A673 (cell line): ENCODE measurements around the gene MMEL1.

Experiments
- CTCF ChIP-seq: fragments of 300-800, 200-600 bp; sonication (generic); conservative IDR thresholded peaks from 2 replicates; pipeline ENCODE4 v1.5.1; 2017; ENCODE audit warnings: low read depth, mild to moderate bottlenecking, antibody characterized with exemption, low read length, moderate library complexity, mixed read lengths
- EZH2 ChIP-seq: fragments of 200-600 bp; sonication (generic); IDR thresholded peaks from 2 replicates; pipeline ENCODE4 v1.6.1; 2017; ENCODE audit warnings: borderline replicate concordance, low read depth, mild to moderate bottlenecking, mixed read lengths, antibody characterized with exemption, low read length; ENCODE audit not compliant: poor library complexity, severe bottlenecking

- no peak for TF ChIP-seq CTCF
- no peak for TF ChIP-seq EZH2
Measured at GRCh38 chr1:2544093-2544874, 88.5 kb downstream of the MMEL1 start.
